ENCODE data around the gene DCLK1. TPM values are rescaled to one million over a fixed set of nuclear protein-coding genes. Genes with fewer than 3 reads are reported as not detected.

Gene DCLK1
- total RNA-seq, 1 donor from 2014 or later = 9.1 TPM

GRCh38 chr13:35733827-35734226 lies 397.4 kb downstream of the DCLK1 start:
- no peaks in the 10 kb centered on the region for H3K36me3 Mint-ChIP-seq (ENCODE audit: unreplicated experiment)
- no peak overlapping the region for H3K27ac Mint-ChIP-seq (ENCODE audit: unreplicated experiment)
- H3K27me3 Mint-ChIP-seq (ENCODE audit: unreplicated experiment) = peaks cover under 1% of the 10 kb centered on the region
- DNase-seq (ENCODE audit: extremely low spot score, unreplicated experiment) = no peak
- peaks cover 5% of the 10 kb centered on the region for H3K4me1 Mint-ChIP-seq (ENCODE audit: unreplicated experiment)
- no peak for TF ChIP-seq CTCF (IDR thresholded peaks at IDR 0.05)
- H3K9me3 Mint-ChIP-seq (ENCODE audit: unreplicated experiment) = no peaks in the 10 kb centered on the region
- no peak overlapping the region for H3K4me3 Mint-ChIP-seq (ENCODE audit: unreplicated experiment)

GRCh38 chr13:35732565-35732964 lies 398.6 kb downstream of the DCLK1 start:
- H3K4me3 Mint-ChIP-seq (ENCODE audit: unreplicated experiment) = no peak overlapping the region

GRCh38 chr13:35731471-35731870 lies 399.7 kb downstream of the DCLK1 start:
- Mint-ChIP-seq H3K4me3 (ENCODE audit: unreplicated experiment) (no peak overlapping the region), H3K9me3 (ENCODE audit: unreplicated experiment) (no peaks in the 10 kb centered on the region), H3K4me1 (ENCODE audit: unreplicated experiment) (peaks cover 5% of the 10 kb centered on the region), H3K36me3 (ENCODE audit: unreplicated experiment) (no peaks in the 10 kb centered on the region), H3K27me3 (ENCODE audit: unreplicated experiment) (peaks cover 3% of the 10 kb centered on the region), H3K27ac (ENCODE audit: unreplicated experiment) (no peak overlapping the region)
- peak; percentile 8 for DNase-seq (ENCODE audit: extremely low spot score, unreplicated experiment)
- no peak for TF ChIP-seq CTCF (IDR thresholded peaks at IDR 0.05)

More at GRCh38 chr13:35732565-35732964, 398.6 kb downstream of the DCLK1 start:
- no peaks in the 10 kb centered on the region for H3K36me3 Mint-ChIP-seq (ENCODE audit: unreplicated experiment)
- H3K9me3 Mint-ChIP-seq (ENCODE audit: unreplicated experiment) = no peaks in the 10 kb centered on the region
- peaks cover 3% of the 10 kb centered on the region for H3K27me3 Mint-ChIP-seq (ENCODE audit: unreplicated experiment)
- DNase-seq (ENCODE audit: extremely low spot score, unreplicated experiment) = peak; percentile 4
- no peak for TF ChIP-seq CTCF (IDR thresholded peaks at IDR 0.05)
- H3K27ac Mint-ChIP-seq (ENCODE audit: unreplicated experiment) = no peak overlapping the region
- peaks cover 5% of the 10 kb centered on the region for H3K4me1 Mint-ChIP-seq (ENCODE audit: unreplicated experiment)

GRCh38 chr13:35729926-35730627 lies 401.1 kb downstream of the DCLK1 start:
- peaks cover 3% of the 10 kb centered on the region for H3K27me3 Mint-ChIP-seq (ENCODE audit: unreplicated experiment)
- no peaks in the 10 kb centered on the region for H3K36me3 Mint-ChIP-seq (ENCODE audit: unreplicated experiment)
- no peak for DNase-seq (ENCODE audit: extremely low spot score, unreplicated experiment)
- H3K4me3 Mint-ChIP-seq (ENCODE audit: unreplicated experiment) = no peak overlapping the region
- peaks cover 6% of the 10 kb centered on the region for H3K4me1 Mint-ChIP-seq (ENCODE audit: unreplicated experiment)
- H3K27ac Mint-ChIP-seq (ENCODE audit: unreplicated experiment) = no peak overlapping the region
- TF ChIP-seq CTCF (IDR thresholded peaks at IDR 0.05) = no peak
- H3K9me3 Mint-ChIP-seq (ENCODE audit: unreplicated experiment) = no peaks in the 10 kb centered on the region

- H3K36me3 Mint-ChIP-seq (ENCODE audit: unreplicated experiment) = no peaks in the 10 kb centered on the region
- no peak for DNase-seq (ENCODE audit: extremely low spot score, unreplicated experiment)
- no peak for TF ChIP-seq CTCF (IDR thresholded peaks at IDR 0.05)
- no peaks in the 10 kb centered on the region for H3K9me3 Mint-ChIP-seq (ENCODE audit: unreplicated experiment)
- H3K27me3 Mint-ChIP-seq (ENCODE audit: unreplicated experiment) = peaks cover 3% of the 10 kb centered on the region
- no peak overlapping the region for H3K4me3 Mint-ChIP-seq (ENCODE audit: unreplicated experiment)
- peaks cover 26% of the 10 kb centered on the region for H3K4me1 Mint-ChIP-seq (ENCODE audit: unreplicated experiment)
- H3K27ac Mint-ChIP-seq (ENCODE audit: unreplicated experiment) = no peak overlapping the region
These were observed 403.3 kb downstream of the DCLK1 start for GRCh38 chr13:35727881-35728280.
